HepG2 (cell line): ENCODE measurements around the gene RARA. TPM values are rescaled to one million over a fixed set of nuclear protein-coding genes. Genes with fewer than 3 reads are reported as not detected.
A peak's percentile ranks its signal among the peaks of the same experiment; 100 is the strongest.

Source experiments
- ARNTL ChIP-seq: sonication (generic); formaldehyde crosslinking; IDR thresholded peaks from 2 replicates; pipeline ENCODE4 v1.4.0; 2020; ENCODE audit warnings: mild to moderate bottlenecking, missing genetic modification reagents
- CBX5 ChIP-seq: sonication (generic); formaldehyde crosslinking; IDR thresholded peaks from 2 replicates; pipeline ENCODE4 v1.4.0; 2020; ENCODE audit warnings: missing genetic modification reagents, borderline replicate concordance
- CHCHD3 ChIP-seq: sonication (generic); formaldehyde crosslinking; IDR thresholded peaks from 2 replicates; pipeline ENCODE4 v1.8.0; 2022; ENCODE audit warnings: mild to moderate bottlenecking, missing genetic modification reagents, moderate library complexity
- HMGXB4 ChIP-seq, 2 experiments: sonication (generic) in 1 of 2; formaldehyde crosslinking in 1 of 2; IDR thresholded peaks; 2 replicates each; pipeline versions ENCODE4 v1.4.0 to v1.6.1; 2018 to 2020; ENCODE audit warnings: missing genetic modification reagents in 2 of 2, borderline replicate concordance in 1 of 2, low read depth in 1 of 2, mild to moderate bottlenecking in 1 of 2, missing biosample characterization in 1 of 2
- HNRNPL ChIP-seq: fragments of 200-400 bp; formaldehyde crosslinking; IDR thresholded peaks from 2 replicates; pipeline ENCODE4 v1.6.1; 2017; ENCODE audit warnings: mild to moderate bottlenecking, low read depth, low read length
- IRF9 ChIP-seq: sonication (generic); formaldehyde crosslinking; IDR thresholded peaks from 2 replicates; pipeline ENCODE4 v1.8.0; 2022; ENCODE audit warnings: missing genetic modification reagents, mild to moderate bottlenecking, borderline replicate concordance
- MTF2 ChIP-seq: sonication (generic); formaldehyde crosslinking; IDR thresholded peaks from 2 replicates; pipeline ENCODE4 v1.5.0; 2020; ENCODE audit warnings: missing genetic modification reagents, borderline replicate concordance
- POLR2AphosphoS2 ChIP-seq: IDR thresholded peaks from 2 replicates; pipeline ENCODE4 v1.6.1; 2011; ENCODE audit warnings: low read depth, low read length, improper control_type of control experiment
- RBM39 ChIP-seq: fragments of 200-400 bp; formaldehyde crosslinking; IDR thresholded peaks from one replicate; pipeline ENCODE4 v1.6.1; 2018; ENCODE audit warnings: antibody characterized with exemption, mild to moderate bottlenecking, low read depth, low read length; ENCODE audit not compliant: poor library complexity, severe bottlenecking
- SKIL ChIP-seq: sonication (generic); formaldehyde crosslinking; IDR thresholded peaks from 2 replicates; pipeline ENCODE4 v1.8.0; 2022; ENCODE audit warnings: missing genetic modification reagents, mild to moderate bottlenecking, moderate library complexity, borderline replicate concordance
- ZBTB14 ChIP-seq: sonication (generic); formaldehyde crosslinking; IDR thresholded peaks from 2 replicates; pipeline ENCODE4 v1.4.0; 2020; ENCODE audit warnings: missing genetic modification reagents
- ZBTB39 ChIP-seq: sonication (generic); formaldehyde crosslinking; IDR thresholded peaks from 2 replicates; pipeline ENCODE4 v1.5.0; 2020; ENCODE audit warnings: missing genetic modification reagents
- ZBTB8A ChIP-seq: sonication (generic); formaldehyde crosslinking; IDR thresholded peaks from 2 replicates; pipeline ENCODE4 v1.4.0; 2020; ENCODE audit warnings: mild to moderate bottlenecking, low read depth, missing genetic modification reagents, borderline replicate concordance
- ZEB1 ChIP-seq: IDR thresholded peaks from 2 replicates; pipeline ENCODE4 v1.6.1; 2012; ENCODE audit warnings: mild to moderate bottlenecking, low read depth, inconsistent platforms; ENCODE audit not compliant: insufficient replicate concordance
- ZKSCAN1 ChIP-seq: fragments of 150-350 bp; IDR thresholded peaks from 2 replicates; pipeline ENCODE4 v1.6.1; 2014; ENCODE audit warnings: low read length
- ZNF253 ChIP-seq: sonication (generic); formaldehyde crosslinking; IDR thresholded peaks from 2 replicates; pipeline ENCODE4 v1.8.0; 2022; ENCODE audit warnings: mild to moderate bottlenecking, missing genetic modification reagents, borderline replicate concordance
- ZNF580 ChIP-seq: IDR thresholded peaks from 2 replicates; pipeline ENCODE4 v1.6.1; 2016; ENCODE audit warnings: low read depth, borderline replicate concordance
- ZNF747 ChIP-seq: sonication (generic); formaldehyde crosslinking; IDR thresholded peaks from 2 replicates; pipeline ENCODE4 v1.8.1; 2023; ENCODE audit warnings: missing genetic modification reagents, mild to moderate bottlenecking, borderline replicate concordance
- polyA plus RNA-seq, 8 experiments: library from polyadenylated mRNA; depleted of rRNA in 3 of 8; stranded (reverse) in 7 of 8; unstranded in 1 of 8; fragments of >200 nt; fragmentation: Illumina TruSeq in 4 of 8; extraction: Trizol in 4 of 8; gene quantifications; 2 replicates each; pipeline versions ENCODE4 v1.2.1 to v1.2.3, GENCODE V29; 2011 to 2016; ENCODE audit warnings: low read depth in 4 of 8, missing spikeins in 1 of 8, mixed read lengths in 1 of 8; ENCODE audit not compliant: insufficient read depth in 1 of 8
- total RNA-seq, 5 experiments: library from RNA; depleted of rRNA; stranded (reverse); fragments of >200 nt; fragmentation: Illumina TruSeq; extraction: Trizol; gene quantifications; 2 replicates each; pipeline ENCODE4 v1.2.3, GENCODE V29; 2016; ENCODE audit warnings: low read depth in 1 of 5

The RARA gene
- total and polyA plus RNA-seq, 2 of the 13 experiments (the other 11 are each of a cell fraction or from before 2014, with no cell fraction given) = 6.4 to 8.6 TPM

GRCh38 chr17:40361925-40362695, 53.1 kb downstream of the RARA start (continued):
- TF ChIP-seq IRF9 (CRISPR knock-in tag) = 0 out of 2 replicates have a peak, but pooled peaks have one; percentile 24
- 0 out of 2 replicates have a peak, but pooled peaks have one; percentile 82 for TF ChIP-seq MTF2
- TF ChIP-seq SKIL = 0 out of 2 replicates have a peak, but pooled peaks have one; percentile 13
- TF ChIP-seq ZBTB39 = 0 out of 2 replicates have a peak, but pooled peaks have one; percentile 2
- no peak for TF ChIP-seq ZNF747 (CRISPR knock-in tag)
- 0 out of 2 replicates have a peak, but pooled peaks have one; percentile 25 for TF ChIP-seq ZNF253 (CRISPR knock-in tag)
- 0 out of 2 replicates have a peak, but pooled peaks have one; percentile 24 for TF ChIP-seq ZBTB14
- TF ChIP-seq CHCHD3 (CRISPR knock-in tag) = 0 out of 2 replicates have a peak, but pooled peaks have one; percentile 84
- no peak for TF ChIP-seq ZKSCAN1
- no peak for TF ChIP-seq HMGXB4 (CRISPR knock-in tag; IDR thresholded peaks at IDR 0.05; ENCODE audit: borderline replicate concordance in 1 of 2, low read depth in 1 of 2)
- no peak for TF ChIP-seq ZNF580
- TF ChIP-seq ARNTL (CRISPR knock-in tag) = no peak
- TF ChIP-seq POLR2AphosphoS2 = no peak
- TF ChIP-seq CBX5 (CRISPR knock-in tag) = no peak; the same call in 1 of the 2 replicates
- TF ChIP-seq RBM39 = peak; percentile 38
- TF ChIP-seq ZEB1 = peak; percentile 44
- no peak for TF ChIP-seq ZBTB8A
- peak; percentile 7; the same call in 1 of the 2 replicates for TF ChIP-seq HNRNPL
